CD4-positive, alpha-beta T cell treated with Interferon alpha-2 for 1 hour (primary cell): ENCODE measurements around the gene FOXO1.

Experiments used
- DNase-seq, 2 donors: peaks; one replicate each; pipeline ENCODE4 v3.0.0-alpha.2; 2020 to 2022

FOXO1 gene

DNA sequence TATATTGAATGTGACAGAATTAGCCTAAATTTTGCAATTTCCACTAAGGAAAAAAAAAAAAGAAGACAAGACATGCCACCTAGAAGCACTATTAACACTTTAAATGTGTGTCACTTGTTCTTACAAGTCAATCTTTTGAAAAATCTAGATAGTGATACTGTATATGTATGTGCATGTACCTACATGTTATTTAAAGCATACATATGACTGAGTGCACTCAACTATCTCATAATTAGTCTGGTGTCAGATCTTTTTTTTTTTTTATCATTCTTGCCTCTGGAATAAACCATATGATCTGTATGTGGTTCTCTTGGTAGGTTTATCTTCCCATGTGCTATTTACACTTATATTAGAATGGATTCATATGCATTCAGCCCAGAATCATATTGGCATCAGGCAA, 62.3 kb downstream of the FOXO1 start:
- DNase-seq = no peak

DNA sequence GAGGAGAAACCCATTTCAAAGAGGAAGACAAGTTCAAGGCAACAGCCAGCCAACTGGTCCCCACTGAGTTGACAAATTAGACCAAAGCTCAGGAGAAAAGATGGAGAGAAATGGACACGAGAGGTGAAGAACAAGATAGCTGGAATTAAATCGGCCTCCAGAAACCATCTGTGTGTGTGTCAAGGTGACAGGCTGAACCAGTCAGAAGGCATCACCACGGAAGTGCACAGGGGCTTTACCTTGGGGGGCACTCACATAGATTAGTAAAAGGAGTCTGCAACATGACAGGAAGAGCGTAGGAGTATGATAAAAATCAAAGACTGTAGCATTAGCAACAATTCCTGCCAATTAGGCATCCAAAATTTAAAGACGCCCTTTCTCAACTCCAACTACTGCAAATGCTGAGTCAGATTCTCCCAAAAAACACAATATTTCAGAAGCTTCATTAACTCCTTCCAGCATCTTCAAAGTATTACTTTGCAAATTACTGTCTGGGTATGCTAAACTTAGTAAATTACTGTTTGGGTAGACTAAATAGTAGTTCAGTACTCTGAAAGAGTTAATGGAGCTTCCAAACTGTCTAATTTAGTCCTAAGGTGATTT, 66.2 kb downstream of the FOXO1 start:
- DNase-seq = peak in 1 of 2 donors; percentile 33

DNA sequence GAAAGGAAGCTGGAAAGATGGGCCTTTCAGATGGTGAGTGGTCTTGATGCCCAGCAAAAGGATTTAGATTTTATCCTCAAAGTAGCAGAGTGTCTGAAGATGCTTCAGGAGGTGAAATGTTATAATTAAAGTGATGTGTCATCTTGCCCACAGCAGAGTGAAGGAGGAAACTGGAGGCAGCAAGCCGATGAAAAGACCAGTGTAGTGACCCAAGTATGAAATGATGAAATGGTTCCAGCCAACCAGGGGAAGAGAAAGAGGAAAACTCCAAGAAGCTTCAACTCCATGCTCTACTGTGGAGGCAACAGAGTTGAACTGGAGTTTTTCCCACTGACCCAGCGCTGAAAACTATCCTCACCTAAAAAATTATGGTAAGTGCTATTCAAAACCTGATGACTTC, 66.7 kb downstream of the FOXO1 start:
- no peak for DNase-seq

DNA sequence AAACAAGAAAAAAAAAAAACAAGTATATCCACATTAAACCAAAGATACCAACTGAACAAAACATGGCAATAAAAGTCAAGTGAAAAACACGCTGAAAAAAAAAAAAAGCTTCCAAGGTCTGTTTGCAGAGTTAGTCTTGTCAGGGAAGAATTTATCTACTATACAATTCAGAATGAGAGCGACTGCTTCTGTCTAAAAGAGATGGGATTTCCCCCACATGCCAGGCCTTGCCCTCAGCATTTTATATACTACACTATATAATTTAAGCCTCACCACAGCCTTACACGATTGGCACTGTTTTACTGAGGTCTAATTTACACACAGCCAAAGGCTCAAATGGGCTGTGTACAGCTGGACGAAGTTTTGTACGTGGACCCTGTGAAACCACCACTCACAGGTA, 67.3 kb downstream of the FOXO1 start:
- DNase-seq = no peak

DNA sequence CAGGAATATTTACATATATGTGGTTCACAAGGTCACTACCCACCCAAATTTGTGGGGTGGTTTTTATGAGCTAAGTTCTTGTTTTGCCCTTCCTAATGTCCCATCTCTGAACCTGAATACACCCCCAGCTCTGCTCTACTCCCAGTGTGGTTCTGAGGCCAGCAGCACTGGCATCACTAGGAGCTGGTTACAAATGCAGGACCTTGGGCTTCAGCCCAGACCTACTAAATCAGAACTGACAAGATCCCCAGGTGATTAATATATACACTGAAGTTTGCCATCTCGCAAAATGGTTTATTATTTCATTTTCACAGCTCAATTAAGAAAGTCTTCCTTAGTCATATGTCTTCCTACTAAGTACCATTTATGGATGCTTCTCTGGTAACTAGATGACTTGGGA, 67.9 kb downstream of the FOXO1 start:
- no peak for DNase-seq

DNA sequence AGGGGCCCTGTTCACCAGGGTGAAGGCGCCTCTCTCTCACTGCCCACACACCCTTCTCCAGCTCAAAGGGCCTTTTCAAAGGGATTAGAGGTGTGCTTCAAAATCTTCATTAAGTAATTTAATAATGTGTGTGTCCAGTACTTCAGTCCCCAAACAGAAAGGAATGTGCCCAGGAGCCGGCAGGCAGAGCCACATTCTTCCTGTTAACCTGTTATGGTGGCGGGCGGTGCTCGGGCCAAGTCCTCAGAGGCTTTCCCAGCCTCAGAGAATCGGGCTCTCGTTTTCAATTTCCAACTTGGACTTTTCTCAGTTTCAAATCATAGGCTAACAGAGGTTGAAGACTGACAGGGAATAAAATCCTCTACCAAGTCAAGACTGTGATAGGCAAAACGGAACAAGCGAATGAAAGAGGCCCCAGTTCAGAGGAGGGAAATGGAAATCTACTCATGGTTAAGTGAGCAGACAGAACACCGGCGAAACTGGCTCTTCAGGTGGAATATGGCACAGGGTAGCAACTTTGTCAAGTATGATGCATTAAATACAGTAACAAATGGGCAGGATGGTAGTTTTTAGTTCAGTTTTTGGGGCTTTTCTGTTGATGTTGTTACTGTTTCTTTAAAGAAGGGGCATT, 68.6 kb downstream of the FOXO1 start:
- no peak for DNase-seq

DNA sequence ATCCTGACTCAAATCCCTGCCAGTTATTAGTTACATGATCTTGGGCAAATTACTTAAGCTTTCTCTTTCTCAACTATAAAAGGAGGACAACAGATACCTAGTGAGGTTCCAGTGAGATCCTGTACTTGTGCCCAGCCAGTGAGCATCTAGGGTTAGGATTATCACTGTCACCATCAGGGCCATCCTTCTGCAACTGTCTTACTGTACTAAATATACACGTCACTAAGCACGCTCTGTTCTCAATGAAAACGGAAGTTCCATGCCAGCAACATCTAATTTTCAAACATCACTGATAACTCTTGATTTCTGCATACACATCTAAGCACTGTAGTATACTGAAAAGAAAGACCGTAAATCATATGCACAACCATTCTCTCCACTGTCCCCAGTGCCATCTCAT, 70.0 kb downstream of the FOXO1 start:
- DNase-seq = peak in 1 of 2 donors; percentile 41

DNA sequence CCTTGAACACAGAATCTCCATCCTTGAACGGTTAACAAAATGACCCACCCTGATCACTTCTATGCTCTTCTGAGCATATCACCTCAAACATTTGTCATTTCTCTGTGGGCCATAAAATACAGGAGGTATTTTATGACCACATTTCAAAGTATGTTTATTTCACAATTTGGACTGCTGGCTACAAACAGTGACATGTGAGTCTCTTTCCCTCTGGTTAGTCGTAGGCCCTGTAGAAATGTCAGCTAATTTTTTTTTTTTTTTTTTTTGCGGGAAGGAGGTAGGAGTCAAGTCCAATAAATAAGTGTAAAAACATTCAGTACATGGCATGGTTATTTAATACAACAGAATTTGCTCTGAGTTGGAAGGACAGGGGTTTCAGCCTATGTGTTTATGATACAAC, 70.7 kb downstream of the FOXO1 start:
- DNase-seq = no peak

DNA sequence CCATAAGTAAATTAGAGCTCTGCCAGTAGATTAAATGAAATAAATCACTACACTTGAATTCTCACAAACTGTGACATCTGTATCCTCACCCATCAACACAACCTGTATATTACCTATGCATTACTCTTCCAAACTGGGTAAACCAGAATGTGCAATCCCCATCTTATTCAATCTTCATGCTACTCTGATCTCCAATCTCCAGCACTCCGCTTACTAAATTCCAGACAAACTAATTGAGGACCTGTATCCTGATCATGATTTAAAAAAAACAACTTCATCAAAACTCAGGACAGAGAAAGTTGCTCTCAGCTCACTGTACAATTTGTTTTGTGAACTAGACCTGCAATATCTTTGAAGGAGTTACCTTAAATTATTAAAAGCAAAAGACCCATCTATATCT, 74.4 kb downstream of the FOXO1 start:
- DNase-seq = no peak

DNA sequence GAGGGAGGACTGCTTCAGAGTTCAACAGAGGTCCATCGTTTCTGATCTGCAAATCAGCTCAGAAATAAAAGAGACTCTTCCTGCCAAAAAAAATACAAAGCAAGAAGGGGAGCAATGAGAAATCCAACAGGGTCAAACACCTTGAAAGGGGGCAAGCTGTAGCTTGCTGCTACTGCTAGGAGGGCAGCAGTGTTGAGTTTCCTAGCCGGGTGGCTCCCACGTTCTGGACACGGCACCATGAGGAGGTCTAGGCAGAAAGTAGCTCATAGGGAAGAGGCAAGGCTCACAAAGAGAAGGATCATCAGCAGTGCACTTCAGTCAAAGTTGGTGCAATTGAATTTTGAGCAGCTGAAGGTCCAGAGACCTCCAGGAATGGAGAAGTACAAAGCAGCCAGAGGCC, 75.3 kb downstream of the FOXO1 start:
- no peak for DNase-seq

DNA sequence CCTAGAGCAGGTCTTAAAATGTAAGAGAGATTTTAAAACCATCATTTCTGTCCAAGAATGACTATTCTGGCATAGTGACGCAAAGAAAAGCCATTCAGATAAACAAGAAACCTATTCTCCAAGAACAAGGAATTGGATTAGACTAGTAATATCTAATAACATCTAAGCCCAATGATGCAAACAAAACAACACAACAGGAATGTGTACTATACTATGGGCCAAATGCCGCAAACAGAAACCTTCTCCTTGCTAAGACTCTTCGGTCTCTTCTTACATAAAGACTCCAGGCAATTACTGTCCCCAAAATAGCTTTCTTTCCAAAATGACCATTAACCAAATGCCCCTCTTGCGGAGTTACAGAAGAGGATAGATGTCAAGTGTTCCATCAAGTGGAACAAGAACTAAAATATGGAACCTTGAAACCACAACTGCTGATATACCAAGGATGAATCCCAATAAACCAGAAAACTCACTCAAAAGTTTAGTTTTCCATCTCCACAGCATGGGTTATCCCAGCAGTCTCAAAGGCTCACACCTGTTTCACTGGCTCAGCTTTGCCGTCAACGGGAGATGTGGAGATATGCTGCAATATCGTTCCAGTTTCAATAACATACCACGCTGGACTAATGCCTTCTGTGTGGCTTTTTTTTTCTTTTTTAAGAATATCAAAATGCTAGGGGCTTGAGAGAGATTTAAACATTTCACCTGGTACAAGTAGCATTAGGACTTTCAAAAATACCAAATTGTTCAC, 76.2 kb downstream of the FOXO1 start:
- no peak for DNase-seq

DNA sequence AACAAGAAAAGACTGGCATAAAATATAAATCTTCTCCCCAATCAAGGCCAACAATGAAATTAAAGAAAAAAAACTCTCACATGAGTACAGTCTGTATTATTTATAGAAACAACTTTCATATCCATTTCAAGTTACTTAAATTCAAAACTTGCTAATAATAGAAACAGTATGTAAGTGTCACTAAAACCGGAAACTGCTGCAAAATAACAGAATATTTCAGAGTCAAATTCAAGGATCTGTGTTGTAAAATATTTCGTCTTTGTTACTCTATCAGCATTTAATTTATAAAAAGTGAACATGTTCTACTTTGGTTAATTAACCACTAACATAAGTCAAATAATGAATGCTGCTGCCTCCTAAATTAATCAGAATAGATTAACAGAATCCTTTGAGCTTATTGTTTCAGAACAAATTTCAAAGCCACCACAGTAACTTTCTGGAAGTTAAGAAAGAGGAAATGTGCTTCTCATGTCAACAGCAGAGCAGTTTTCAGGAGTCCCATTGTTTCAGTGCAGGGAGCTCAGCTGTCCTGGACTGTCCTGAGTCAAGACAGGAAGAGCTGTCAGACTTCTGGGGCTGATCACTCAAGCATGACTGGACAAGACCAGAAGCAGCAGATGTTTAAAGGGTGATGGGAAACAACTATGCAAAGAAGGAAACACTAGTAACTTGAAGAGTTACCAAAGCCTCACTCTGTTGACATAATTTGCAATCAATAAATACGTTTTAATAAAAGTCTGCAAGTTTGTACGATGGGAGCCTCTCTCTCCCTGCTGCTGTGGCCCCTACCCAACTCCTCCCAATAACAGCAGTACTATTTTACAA, 76.9 kb downstream of the FOXO1 start:
- peak in 1 of 2 donors; percentile 64 for DNase-seq

DNA sequence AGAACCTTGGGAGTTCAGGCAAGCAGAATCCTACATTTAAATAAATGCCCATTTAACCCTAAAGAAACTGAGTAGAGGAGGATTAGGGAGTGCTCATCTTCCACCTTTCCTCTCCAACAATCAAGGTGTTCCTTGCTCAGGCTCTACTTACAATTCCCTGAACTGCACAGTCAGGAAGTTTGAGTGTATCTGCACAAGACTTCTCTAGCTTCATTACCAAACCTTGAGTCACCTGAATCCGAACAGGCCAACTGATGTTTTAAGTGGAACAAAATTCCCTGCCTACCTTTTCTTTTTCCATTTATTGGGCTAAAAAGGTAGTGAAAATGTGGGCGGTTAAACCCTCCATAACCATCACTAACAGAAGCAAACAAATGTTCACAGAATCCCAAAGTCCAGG, 78.3 kb downstream of the FOXO1 start:
- DNase-seq = no peak

DNA sequence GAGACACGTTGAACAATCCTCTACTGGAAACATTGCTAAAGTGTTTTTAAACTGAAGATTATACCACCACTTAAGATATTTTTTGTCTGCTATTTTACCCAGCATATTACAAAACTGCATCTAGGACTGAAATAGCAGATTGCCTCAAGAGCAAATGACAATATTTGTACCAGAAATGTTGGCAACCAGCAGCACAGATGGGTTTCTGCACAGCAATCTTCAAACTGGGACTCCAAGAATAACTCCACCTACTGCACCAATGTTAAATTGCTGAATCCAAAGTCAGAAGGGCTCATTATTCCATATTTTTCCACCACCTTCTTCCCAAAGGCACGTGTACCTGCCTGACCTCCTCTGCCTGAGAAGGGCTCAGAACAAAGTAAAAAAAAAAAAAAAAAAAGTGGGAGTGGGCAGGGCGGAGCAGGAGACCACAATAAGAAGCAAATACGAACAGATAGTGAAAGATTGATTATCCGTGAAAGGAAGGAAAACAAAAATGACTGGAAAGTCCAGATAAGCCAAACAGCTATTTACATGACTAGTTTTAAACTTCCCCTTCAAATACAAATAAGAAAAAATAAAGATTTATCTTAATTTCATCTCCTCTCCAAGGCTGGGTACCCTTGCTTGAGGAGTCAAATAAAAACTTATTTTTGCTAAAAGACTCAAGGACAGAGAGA, 79.4 kb downstream of the FOXO1 start:
- no peak for DNase-seq

DNA sequence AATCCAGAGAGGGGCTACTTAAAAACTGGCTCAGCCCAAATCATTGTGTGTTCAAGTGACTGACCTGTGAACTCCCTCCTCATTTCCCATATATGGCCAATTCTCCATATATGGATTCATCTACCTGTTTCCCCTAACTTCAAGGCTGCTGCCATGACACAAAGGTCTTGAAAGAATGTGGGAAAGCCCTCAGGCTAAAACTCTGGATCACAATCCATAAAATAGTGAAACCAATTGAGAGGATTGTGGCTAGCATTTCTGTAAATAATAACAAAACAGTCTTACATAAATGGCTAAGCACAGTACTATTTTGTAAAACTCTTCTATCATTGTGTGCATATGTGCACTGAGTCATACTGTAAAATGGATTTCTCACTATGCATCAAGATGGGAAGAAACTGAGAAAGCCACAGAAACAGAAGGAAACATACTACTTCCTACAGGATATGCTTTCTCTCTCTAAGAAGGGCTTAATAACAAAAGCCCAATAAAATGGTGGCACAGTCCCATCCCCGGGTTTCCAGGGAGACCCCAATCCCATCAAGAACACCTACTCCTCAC, 80.5 kb downstream of the FOXO1 start:
- no peak for DNase-seq

DNA sequence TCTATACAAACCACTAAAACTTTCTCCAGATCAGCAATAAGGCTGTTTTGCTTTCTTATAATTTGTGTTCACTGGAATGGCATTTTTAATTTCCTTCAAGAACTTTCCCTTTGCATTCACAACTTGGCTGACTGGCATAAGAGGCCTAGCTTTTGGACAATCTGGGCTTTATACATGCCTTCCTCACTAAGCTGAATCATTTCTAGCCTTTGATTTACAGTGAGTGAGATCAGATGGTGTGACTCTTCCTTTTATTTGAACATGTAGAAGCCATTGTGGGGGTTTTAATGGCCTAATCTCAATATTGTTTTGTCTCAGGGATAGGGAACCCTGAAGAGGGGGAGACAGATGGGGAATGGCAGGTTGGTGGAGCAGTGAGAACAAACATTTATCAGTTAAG, 82.7 kb downstream of the FOXO1 start:
- DNase-seq = no peak

DNA sequence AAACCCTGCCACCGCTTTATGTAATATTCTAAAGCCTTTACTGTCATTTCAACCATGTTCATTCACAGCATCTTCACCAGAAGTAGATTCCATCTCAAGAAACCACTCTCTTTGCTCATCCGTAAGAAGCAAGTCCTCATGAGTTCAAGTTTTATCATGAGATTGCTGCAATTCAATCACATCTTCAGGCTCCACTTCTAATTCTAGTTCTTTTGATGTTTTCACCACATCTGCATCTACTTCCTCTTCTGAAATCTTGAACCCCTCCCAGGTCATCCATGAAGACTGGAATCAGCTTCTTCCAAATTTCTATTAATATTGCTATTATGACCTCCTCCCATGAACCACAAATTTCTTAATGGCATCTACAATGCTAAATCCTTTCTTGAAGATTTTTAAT, 83.9 kb downstream of the FOXO1 start:
- no peak for DNase-seq

DNA sequence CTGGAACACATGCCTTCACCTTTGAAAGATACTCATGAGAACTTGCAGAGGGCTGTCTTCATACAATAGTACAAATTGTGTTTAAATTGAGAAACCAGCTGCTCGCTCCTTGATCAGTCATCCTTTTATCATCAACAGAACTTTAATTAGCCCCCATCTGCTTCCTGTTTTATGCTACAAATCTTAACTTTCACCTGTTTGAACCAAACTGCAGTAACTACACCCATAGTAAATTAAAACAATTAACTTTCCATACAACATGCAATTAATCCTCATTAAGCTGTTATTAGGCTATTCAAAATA, 85.2 kb downstream of the FOXO1 start:
- DNase-seq = no peak

DNA sequence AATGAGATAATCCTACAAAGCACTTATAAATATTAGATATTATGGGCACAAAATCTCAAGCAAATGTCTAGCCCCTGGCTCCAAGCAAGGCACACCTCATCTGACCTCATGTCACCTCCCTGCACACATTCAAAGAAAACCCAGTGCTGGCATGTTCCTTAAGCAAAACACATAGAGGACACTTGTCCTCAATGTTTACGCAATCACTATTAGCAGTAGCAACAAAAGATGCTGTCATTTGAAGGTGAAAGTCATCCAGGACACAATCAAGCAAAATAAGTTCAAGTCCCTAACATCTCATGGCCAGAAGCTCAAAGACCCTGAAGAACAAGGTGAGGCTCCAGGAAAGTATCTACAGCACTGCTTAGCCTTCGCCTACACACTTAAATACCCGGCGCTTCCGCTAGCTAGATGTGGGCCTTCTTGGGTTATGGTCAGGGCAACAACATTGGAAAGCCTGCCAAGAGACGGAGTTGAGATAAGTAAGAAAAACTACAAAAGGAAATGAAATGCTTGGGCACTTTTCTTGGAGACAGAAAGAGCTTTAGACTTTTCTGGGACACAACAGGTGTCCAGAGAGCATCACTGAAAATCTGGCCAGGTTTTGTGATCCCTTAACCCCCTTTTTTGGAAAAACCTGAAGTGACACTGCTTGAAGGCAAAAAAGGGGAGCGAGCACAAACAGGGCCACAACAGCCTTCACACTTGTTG, 85.7 kb downstream of the FOXO1 start:
- no peak for DNase-seq

DNA sequence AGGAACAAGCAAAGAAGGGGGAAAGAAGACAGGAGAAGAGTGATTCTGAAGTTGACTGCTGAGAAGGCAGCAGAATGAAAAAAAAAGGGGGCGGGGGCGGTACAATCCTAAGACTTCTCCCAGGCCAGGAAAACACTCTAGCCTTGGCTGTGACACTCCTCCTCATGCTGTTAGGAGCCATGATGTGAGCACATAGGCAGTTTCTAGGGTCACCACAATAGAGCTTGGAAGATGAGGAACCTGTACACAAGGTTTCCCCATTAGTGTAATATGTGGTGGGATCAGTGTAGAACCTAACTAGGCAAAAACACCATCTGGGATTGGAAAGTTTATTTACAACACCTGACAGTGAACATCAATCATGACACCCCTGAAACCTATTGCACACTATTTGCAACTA, 86.9 kb downstream of the FOXO1 start:
- DNase-seq = no peak

DNA sequence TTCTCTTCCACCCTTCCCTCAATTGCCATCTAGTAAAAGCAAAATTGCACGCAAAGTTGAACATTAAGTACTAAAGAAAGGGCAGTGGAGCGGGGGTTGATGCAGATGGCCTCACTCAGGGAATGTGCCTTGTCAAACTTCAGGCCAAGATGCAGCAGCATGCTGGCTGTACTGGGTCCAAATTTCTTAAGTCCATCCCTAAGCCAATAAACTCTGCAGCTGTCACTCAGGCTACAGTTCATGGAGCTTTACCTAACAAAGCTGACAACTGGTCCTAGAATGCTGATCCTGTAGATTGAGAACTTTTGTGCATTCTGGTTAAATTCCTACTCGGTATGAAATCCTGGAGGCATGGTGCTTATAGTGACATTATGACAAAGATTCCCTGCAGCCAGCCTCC, 88.4 kb downstream of the FOXO1 start:
- no peak for DNase-seq

DNA sequence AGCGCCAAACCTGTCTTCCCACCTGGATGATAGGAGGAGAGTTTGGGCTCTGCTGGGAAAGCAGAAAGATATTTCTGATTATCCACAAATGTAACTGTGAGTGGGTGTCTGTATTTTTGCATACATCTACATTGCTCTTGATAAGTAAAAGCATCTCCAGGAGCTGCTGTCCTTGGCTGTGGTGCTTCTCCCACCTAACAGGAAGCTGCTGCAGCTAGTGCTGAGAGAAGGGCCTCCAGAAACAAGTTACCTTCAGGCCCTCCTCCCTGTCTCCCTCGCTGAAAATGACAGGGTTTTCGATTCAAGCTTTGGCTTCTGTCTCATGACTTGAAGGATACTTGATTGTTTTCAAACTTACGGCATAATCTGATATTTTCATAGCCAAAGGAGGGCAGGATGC, 90.1 kb downstream of the FOXO1 start:
- DNase-seq = no peak
